GM18526 (cell line): ENCODE results near the gene DEPDC7.

Experiments
- POLR2A ChIP-seq: IDR thresholded peaks from 3 replicates; pipeline ENCODE4 v1.6.1; 2011; ENCODE audit not compliant: insufficient read length; ENCODE audit errors: extremely low read depth

Gene DEPDC7

DNA sequence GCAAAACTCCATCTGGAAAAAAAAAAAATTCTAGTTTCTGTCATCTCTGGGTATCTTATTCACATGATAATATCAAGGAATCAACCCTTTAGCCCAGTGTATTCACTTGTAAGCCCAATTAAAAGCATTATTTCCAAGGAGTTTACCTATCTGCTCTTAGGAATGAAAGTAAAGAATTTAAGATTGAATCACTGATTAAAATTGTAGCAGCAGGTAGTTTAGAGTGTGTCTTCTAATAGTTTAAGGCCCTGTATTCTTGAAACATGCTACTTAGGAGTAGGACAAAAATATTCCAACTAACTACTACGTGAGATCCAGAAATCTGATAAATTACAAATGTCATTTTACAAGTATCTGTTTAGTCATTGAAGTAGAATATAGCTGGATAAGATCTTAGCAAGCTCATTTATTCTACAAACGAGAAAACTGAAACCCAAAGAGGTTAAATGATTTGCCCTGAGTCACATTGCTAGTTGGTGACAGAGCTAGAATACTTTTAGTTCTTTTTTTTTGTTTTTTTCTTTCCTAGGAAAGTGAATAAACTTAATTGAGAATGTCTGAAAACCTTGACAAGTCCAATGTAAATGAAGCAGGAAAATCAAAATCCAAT is 27.6 kb downstream of the DEPDC7 start:
- no peak for TF ChIP-seq POLR2A

DNA sequence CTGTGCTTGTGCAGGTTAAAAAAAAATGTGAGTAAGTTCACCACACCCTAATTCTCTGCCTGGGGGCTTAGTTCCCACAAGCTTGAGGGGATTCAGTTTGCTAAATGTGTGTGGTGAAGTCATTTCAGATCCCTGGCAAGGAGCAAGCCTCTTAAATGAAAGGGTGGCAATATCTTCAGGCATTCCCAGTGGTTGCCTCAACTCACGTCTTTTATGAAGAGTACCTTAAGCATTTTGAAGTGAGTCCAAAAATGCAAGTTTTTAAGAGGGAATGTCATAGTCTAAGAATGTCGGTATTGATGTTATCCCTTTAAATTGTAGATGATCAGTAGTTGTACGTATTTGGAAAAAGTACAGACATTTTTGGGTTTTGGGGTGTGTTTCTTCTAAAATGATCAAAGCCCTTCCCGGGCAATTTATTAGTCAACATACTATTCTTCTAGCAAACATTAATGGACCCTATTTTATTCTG is 28.6 kb downstream of the DEPDC7 start:
- no peak for TF ChIP-seq POLR2A

DNA sequence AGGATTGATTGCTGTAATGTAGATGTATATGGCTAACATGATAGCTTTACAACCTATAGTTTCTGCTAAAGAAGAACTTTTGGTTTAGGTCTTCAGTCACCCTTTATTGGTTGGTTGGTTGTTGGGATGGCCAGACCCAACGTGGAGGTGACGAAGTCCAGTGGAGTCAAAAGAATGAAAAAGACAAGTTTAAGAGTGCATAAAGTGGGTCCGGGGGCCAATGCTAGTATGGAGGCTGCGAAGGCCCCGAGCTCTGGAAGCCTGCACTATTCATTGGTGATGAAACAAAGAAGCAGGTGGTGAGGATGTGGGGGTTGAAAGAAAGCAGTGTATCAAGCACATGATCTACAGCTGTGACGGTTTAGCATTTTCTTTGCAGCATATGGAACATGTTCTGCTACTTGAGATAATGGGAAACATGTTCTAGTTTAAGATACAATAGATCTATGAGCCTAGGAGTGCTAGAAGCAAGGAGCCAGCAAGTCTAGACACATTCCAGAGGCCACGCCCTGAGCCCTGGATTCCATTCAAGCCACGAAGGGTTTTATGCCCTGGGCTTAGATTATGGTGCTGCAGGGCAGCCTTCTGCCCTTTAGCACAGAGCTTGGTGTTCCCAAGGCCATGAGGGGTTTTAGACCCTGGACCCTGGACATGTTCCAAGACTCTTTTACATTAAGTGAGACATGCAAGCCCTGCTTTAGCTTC is 30.0 kb downstream of the DEPDC7 start:
- TF ChIP-seq POLR2A, result no peak

DNA sequence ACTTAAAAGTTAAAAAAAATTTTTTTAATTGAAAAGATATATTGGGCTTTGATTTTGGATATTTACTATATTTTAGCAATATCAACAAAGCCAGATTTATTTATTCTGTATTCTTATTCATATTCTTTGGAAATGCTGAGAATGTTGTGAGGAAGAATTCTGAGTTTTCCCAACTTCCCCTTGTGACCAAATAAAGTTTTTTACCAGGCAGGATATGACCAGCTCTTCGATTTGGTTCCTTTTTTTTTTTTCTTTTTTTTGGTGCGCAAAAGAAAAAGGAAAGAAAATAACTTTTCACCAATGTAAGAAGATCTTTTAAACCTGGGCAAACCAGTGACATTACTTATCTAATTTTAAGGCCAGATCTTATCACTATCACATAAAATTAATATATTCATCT is 36.6 kb downstream of the DEPDC7 start:
- no peak for TF ChIP-seq POLR2A

DNA sequence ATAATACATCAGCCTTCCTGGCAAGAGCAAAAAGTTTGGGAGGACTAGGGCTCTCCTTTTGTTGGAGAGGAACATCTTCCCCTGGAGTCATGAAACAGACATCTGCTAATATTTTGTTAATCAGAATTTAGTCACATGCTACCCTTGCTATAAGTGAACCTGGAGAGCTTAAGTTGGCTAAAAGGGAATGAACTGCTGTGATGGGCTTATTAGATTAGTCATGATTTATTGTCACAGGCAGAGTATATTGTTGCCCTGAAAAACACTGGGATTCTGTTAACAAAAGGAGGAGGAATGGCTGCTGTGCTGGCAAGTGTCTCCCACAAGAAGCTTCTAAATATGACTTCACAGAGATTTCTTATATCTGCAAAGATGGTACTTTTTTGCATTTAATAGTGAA is 39.7 kb downstream of the DEPDC7 start:
- no peak for TF ChIP-seq POLR2A

DNA sequence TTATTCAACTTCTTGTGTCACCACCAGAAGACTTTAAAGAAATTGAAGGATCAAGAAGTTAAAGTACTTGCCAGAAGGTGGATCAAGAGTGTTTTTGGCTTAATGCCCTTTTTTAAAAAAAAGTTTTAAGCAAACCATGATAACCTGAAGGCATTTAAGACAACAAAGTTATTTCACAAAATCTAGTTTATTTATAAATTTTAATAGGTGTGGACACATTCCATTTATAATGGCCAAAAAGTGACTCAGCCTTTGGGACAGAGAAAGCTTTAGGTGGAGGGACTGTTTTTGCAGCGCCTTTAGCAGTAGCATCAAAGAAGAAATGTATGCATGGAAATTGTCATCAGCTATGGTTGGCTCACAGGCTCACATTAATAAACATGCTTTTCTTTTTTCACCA is 41.6 kb downstream of the DEPDC7 start:
- TF ChIP-seq POLR2A, result no peak

DNA sequence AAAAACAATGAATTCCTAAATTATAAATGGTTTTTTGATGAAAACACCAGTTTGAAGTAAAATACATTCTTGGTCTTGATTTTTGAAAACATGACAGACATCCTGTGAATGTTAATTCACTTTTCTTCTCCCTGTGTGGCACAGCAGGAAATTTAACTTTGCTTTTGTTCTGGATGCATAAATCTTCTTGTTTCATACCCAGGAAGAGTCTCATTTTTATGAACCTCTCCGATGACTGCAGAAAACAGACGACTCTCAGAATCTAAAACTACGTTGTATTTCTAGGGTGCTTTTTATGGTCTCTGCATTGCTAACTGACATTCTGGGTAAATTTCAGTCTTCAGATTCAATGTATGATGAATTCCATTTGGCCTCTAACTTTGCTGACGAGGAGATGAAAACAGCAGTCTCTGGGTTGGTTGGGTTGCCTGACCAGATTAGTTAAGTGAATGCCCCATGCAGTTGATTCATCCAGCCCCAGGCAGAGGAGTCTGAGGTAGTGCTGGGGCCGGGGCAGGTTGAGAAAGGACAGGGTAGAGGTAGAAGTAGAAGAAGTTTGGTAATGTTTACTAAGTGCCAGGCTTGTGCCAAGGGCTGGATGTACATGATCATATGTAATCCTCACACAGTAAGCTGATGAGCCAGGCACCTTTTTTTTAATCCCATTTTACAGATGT is 43.8 kb downstream of the DEPDC7 start:
- no peak for TF ChIP-seq POLR2A

DNA sequence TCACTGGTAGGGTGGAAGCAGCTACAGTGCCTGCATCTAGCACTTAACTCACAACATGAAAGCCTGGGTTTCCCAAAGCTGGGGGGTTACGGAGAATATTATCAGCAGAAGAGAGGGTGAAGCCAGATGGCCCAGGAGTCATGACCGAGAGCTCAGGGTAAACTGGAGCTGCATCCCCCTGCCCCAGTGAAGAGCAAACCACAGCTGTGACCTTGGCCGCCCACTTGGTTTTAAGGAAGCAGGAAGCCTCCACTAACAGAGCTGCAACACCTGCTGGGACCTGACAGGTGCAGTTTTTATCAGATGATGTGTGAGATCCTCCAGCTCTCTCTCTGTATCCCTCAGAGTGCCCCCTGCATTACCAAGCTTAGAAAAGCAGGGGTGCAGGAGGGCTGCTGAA is 44.6 kb downstream of the DEPDC7 start:
- no peak for TF ChIP-seq POLR2A

DNA sequence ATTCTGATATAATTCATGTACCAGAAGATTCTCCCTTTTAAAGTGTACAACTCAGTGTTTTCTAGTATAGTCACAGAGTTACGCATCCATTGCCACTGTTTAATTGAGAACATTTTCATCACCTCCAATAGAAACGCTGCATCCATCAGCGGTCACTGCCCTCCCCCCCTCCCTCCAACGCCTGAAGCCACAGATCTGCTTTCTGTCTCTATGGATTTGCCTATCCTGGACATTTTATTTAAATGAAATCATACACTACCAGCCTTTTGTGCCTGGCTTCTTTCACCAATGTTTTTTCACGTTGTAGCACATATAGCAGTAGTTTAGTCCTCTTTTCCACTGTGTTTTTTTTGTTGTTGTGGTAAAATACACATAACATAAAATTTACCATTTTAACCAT is 46.5 kb downstream of the DEPDC7 start:
- TF ChIP-seq POLR2A, result no peak

DNA sequence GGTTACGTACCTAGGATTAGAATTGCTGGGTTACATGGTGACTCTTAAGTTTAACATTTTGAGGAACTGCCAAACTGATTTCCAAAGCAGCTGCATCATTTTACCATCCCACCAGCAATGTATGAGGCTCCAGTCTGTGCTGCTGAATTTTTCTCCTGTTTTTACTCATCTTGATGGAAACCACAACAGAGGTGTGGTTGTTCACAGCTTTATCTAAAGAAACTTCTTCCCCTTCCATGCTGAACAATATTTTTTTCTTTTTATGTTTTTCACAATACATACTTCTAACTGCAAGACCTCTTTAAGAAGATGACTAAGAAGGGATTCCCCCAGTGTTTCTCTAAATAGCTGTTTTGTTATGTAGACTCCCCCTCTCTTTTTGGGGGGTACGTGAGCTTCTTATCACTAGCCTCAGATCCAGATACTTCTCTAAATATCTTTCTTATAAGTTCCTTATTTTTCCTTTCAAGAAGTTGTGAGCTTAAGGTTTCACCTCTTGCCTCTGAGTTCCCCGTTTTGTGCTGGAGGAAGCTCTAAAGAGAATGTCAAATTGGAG is 47.7 kb downstream of the DEPDC7 start:
- no peak for TF ChIP-seq POLR2A

DNA sequence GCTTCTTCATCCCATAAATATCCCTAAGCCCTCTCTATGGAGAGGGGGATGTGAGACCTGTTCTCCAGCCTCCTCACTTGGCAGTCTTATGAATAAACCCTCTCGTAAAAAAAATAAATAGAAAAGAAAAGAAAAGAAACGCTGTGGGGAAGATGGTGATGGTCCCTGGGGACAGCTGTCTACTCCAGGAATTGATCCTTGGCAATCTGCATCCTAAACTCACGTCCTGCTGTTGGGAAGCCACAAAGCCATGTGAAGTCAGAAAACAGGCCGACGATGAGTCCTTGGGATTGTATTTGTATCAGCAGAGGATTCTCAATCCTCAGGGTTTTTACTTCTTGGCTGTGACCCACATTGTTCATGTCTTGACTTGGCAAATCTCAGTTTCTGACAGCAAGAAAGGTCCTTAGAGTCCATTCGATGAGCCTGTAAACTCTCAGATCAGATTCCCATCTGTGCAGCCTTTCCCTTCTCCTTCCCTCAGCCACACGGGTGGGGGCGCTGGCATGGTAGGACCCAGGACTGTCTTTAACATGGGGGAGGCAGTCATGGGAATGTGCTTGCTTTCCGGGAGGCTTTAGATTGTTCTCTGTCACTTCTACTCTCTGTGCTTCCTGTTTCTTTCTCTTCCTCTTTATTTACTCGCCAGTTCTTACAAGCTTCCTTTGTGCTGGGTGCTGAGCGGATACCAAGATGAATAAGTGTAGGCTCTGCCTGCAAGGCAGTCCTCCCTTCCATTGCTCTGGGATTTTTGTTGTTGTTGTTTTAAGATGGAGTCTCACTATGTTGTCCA is 48.6 kb downstream of the DEPDC7 start:
- no peak for TF ChIP-seq POLR2A

DNA sequence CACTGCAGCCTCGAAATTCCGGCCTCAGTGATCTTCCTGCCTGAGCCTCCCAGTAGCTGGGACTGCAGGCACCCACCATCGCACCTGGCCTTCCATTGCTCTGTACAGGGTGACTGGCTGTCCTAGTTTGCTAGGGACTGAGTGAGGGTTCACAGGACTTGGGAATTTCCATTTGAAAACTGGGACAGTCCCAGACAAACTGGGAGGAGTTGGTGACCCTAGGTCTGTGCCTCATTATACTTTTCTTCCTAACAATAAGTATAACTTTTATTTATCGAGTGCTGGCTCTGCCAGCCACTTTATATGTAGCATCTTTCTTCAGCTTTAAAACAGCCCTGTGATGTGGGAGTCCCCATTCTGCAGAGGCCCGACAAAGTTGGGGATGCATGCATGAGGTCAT is 49.2 kb downstream of the DEPDC7 start:
- TF ChIP-seq POLR2A, result no peak

DNA sequence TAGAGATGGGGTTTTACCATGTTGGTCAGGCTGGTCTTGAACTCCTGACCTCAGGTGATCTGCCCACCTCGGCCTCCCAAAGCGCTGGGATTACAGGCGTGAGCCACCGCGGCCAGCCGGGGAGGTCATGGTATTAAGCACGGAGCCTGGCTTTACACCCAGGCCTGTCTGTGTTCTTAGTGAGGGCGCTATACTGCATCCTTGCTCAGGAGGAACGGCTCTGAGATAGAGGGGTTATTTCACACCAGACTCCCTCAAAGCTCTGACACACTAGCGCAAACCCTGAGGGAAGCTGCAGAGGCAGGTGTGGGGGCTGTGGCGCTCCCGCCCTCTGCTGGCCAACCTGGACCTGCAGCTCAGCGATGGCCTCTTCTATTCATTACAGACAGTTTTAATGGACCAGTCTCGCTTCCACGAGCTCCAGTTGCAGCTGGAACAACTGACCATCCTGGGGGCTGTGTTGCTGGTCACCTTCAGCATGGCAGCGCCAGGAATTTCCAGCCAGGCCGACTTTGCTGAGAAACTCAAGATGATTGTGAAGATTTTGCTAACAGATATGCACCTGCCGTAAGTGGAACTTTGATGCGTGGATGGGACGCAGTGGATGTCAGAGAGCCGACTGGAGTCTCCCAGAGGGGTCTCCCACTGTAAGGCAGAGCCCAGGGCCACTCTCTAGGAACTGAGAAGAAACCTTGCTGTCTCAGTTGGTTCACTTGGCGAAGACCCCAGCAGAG is 49.9 kb downstream of the DEPDC7 start:
- TF ChIP-seq POLR2A, result no peak

DNA sequence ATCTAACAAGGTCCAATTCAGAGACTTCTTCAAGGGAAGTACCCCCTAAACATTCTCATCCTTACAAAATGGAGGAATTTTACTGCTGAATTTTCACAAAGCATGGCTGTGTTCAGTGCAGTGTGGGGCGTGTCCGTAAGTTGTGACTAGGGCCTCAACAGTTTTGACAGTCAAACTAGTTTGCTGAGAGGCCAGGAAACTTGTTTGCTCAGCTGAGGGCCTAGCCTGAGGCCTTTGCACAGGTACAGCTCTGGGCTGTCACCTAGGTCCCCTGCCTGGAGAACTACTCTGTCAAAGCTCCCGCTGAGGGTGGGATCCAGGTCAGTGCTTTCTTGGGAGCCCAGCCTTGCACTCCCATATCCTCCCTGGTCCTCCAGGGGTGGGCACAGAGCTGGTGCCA is 51.6 kb downstream of the DEPDC7 start:
- no peak for TF ChIP-seq POLR2A
